Gastrocnemius medialis (tissue), 4 donors: ENCODE data around the gene C18orf63.

ENCODE experiments used
- POLR2A ChIP-seq, 2 donors: fragments of 450-650 bp; IDR thresholded peaks; one replicate each; pipeline ENCODE4 v1.6.1; 2017; ENCODE audit warnings: antibody characterized with exemption in 2 of 2, mild to moderate bottlenecking in 2 of 2, moderate library complexity in 2 of 2
- TF ChIP-seq, protein P1 (sequence below), 5 experiments: fragments of 450-650 bp in 3 of 5; fragments of 200-600 bp in 2 of 5; sonication (generic) in 2 of 5; IDR thresholded peaks in 4 of 5; conservative IDR thresholded peaks in 1 of 5; 1 replicate in 4 of 5; 2 replicates in 1 of 5; pipeline ENCODE4 v1.5.1; 2016 to 2019; ENCODE audit warnings: antibody characterized with exemption in 5 of 5, mild to moderate bottlenecking in 3 of 5, moderate library complexity in 3 of 5

DNA sequence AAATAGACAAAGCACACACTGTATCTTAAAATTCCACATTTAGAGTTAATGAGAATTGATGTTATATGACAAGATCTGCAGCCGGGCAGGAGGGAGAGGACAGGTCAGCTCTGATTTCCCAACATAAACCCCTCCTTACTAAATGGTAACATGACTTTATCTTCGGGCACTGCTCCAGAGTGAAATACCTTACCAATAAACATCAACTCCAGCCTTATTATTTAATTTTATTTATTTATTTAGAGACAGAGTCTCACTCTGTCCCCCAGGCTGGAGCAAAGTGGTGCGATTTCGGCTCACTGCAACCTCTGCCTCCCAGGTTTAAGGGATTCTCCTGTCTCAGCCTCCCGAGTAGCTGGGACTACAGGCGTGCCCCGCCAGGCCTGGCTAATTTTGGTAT is 25.6 kb upstream of the C18orf63 start:
- TF ChIP-seq, protein P1, sequence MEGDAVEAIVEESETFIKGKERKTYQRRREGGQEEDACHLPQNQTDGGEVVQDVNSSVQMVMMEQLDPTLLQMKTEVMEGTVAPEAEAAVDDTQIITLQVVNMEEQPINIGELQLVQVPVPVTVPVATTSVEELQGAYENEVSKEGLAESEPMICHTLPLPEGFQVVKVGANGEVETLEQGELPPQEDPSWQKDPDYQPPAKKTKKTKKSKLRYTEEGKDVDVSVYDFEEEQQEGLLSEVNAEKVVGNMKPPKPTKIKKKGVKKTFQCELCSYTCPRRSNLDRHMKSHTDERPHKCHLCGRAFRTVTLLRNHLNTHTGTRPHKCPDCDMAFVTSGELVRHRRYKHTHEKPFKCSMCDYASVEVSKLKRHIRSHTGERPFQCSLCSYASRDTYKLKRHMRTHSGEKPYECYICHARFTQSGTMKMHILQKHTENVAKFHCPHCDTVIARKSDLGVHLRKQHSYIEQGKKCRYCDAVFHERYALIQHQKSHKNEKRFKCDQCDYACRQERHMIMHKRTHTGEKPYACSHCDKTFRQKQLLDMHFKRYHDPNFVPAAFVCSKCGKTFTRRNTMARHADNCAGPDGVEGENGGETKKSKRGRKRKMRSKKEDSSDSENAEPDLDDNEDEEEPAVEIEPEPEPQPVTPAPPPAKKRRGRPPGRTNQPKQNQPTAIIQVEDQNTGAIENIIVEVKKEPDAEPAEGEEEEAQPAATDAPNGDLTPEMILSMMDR (IDR thresholded peaks at IDR 0.05 in 4 of 5, conservative IDR thresholded peaks at IDR 0.05 in 1 of 5): no peak
- TF ChIP-seq POLR2A (IDR thresholded peaks at IDR 0.05): no peak
